ENCODE results near the gene ADCY9. TPM values are rescaled to one million over a fixed set of nuclear protein-coding genes. Genes with fewer than 3 reads are reported as not detected.

The ADCY9 gene
- total and polyA plus RNA-seq, 8 donors, result 6.6 to 20.9 (median 18.0) TPM

- Histone ChIP-seq H3K4me1 (peaks cover 10 to 46% (median 20%) of the 10 kb centered on the region in 3 donors), H3K4me3 (no peak overlapping the region), H3K27ac (peak overlapping the region in 2 of 4 donors; percentile 62 to 84), H3K27me3 (no peaks in the 10 kb centered on the region), H3K9me3 (no peaks in the 10 kb centered on the region), H3K36me3 (no peaks in the 10 kb centered on the region)
- ATAC-seq, result no peak
- no peak for DNase-seq
- intact Hi-C loops (cut with DNase I), result no loop called here
- no peak for TF ChIP-seq CTCF (IDR thresholded peaks at IDR 0.05)
- 62 to 71% methylated on average over 5 of the region's 5 CpGs for WGBS, 2 donors
- FAIRE-seq, result no peak
Measured at GRCh38 chr16:4092547-4093265, 23.5 kb downstream of the ADCY9 start.

GRCh38 chr16:4091240-4092012 is 24.8 kb downstream of the ADCY9 start:
- Histone ChIP-seq H3K36me3 (no peaks in the 10 kb centered on the region), H3K9me3 (no peaks in the 10 kb centered on the region), H3K4me3 (no peak overlapping the region), H3K4me1 (peaks cover 10 to 39% (median 20%) of the 10 kb centered on the region in 3 donors), H3K27ac (peak overlapping the region; percentile 51 to 84 (median 61)), H3K27me3 (no peaks in the 10 kb centered on the region)
- DNase-seq (no peak), ATAC-seq (peak; percentile 9 to 39 (median 24)), FAIRE-seq (no peak)
- TF ChIP-seq CTCF (IDR thresholded peaks at IDR 0.05), result no peak
- 79 to 84% methylated on average over 17 of the region's 17 CpGs for WGBS, 2 donors
- intact Hi-C loops (cut with DNase I), result no loop called here

- Histone ChIP-seq H3K27ac (peak overlapping the region; percentile 51 to 84 (median 61)), H3K9me3 (no peaks in the 10 kb centered on the region), H3K4me1 (peaks cover 10 to 37% (median 17%) of the 10 kb centered on the region in 3 donors), H3K36me3 (no peaks in the 10 kb centered on the region), H3K4me3 (no peak overlapping the region), H3K27me3 (no peaks in the 10 kb centered on the region)
- TF ChIP-seq CTCF (IDR thresholded peaks at IDR 0.05), result no peak
- FAIRE-seq (peak; percentile 56), DNase-seq (peak in 2 of 6 donors; percentile 48 to 64), ATAC-seq (peak; percentile 79 to 86 (median 80))
- 4% methylated on average over 12 of the region's 12 CpGs for WGBS, 2 donors
- intact Hi-C loops (cut with DNase I), result no loop called here
Measured at GRCh38 chr16:4090351-4090851, 25.8 kb downstream of the ADCY9 start.

- H3K4me3 ChIP-seq, result no peak overlapping the region
- no peak for TF ChIP-seq CTCF (IDR thresholded peaks at IDR 0.05)
- H3K9me3 ChIP-seq, result no peaks in the 10 kb centered on the region
- FAIRE-seq (no peak), ATAC-seq (peak in 2 of 4 donors; percentile 12 to 21), DNase-seq (no peak)
- intact Hi-C loops (cut with DNase I), result no loop called here
- H3K4me1 ChIP-seq, result peaks cover 10 to 37% (median 17%) of the 10 kb centered on the region in 3 donors
- peak overlapping the region; percentile 51 to 84 (median 61) for H3K27ac ChIP-seq
- 62 to 70% methylated on average over 7 of the region's 7 CpGs for WGBS, 2 donors
- H3K27me3 ChIP-seq, result no peaks in the 10 kb centered on the region
- no peaks in the 10 kb centered on the region for H3K36me3 ChIP-seq
Measured at GRCh38 chr16:4089811-4090301, 26.4 kb downstream of the ADCY9 start.
